GM19240 (cell line): ENCODE data around the gene ABCC12.
"Not testable (repeated sequence)": the region's sequence is repeated elsewhere in the genome, so short reads cannot be mapped to it uniquely, and the experiment has no call there.

Source experiments
- DNase-seq: peaks from one replicate; pipeline ENCODE4 v3.0.0; 2011; ENCODE audit warnings: low spot score; ENCODE audit not compliant: insufficient read length

ABCC12 gene

DNA sequence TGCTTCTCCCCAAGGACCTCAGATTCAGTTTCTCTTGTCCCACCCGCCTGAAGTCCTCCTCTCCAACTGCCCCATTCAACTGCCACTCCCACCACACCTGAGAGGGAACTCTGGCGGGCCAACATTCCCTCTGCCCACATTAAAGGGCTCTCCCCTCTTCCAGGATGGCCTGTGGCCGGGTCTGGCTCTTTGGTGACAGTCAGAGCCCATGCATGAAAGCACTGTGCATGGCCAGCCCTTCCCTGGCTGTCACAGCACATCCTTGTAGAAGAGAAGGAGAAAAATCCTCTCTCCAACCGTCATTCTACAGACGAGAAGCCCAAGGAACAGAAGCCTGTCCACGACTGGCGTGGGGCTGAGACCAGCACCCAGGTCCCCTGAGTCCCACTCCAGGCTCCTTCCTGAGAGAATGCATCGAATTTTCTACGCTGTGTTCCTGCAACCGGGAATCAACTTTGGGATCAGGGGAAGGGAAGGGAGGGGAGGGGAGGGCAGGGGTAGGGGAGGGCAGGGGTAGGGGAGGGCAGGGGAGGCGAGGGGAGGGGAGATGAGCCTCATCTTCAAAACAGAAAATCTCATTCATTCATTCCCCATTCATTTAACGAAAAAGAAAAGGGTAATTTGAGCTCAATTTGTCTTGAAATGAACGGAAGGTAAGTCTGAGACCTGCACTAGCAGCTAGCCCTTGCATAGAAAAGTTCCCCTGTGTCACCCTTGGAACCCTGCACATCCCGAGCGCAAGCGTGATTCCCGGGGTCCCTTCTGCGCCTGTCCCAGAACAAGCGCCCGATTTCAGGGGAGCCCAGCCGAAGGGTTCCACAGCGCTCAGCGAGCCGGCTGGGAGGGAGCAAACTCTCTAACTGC lies at the start of gene ABCC12:
Gene ABCC12, minus strand, starts transcription at position 68 of the 864 bp plus-strand sequence. CDS start 9,569 bp downstream, outside the sequence.
- no peak for DNase-seq

DNA sequence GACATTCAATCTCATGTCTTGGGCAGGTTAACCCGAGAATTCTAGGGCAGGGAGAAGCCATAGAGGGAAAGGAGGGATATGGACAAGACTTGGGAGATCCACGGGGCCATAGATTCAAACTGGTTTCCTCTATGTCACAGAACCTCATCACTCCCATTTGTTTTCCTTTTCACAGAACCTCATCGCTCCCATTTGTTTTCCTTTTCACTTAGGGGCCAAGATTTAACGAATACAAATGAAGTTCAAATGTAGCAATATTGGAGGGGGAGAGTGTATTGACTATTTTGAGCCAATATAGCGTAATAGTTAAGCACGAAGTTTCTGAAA lies 49.0 kb upstream of the ABCC12 start:
- no peak for DNase-seq

- no peak for DNase-seq
Observed at GRCh38 chr16:48203974-48204824, 48.4 kb upstream of the ABCC12 start.

DNA sequence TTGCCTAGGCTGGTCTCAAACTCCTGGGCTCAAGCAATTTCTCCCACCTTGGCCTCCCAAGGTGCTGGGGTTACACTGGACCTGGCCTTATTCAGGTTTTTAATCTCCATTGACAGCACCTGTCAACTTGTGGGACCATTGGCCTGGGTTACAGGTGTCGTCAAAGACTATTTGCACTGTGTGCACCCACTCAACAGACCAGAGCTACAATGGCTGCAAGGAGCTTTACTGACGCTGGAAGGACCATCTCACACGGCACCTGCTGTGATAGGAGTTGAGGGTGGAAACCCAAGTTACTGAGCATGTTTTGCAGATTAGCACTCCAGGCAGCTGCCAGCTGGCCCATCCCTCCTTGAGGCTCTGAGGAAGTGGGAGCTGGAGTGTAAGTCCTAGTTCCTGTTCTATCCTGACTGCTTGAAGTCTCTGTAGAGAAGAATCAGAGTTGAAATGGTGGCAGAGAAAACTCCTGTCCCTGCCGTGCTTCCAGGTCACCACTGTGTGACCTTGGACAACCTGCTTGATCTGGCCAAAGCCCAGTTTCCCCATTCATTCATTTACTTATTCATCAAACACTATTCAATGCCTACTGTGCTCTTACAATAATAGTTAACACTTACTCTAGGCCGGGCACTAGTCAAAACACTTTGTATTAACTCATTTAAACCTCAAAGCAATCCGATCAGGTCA lies 45.9 kb upstream of the ABCC12 start:
- DNase-seq, result no peak

DNA sequence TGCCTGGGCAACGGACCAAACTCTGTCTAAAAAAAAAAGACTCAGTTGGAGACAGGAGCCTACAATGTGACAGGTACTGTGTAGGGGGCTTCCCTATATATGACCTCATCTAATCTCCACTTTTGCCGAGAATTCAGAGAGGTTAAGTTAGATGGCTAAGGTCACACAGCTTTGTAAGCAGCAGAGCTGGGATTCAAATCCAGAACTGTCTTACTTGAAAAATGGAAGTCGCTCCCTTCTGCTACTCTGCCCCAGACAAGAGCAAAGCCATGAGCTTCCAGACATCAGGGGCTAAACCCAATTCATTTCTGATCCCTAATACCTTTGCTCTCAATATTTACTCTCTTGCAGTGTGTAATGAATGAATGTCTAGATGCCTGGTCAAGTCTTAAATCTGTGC lies 41.5 kb upstream of the ABCC12 start:
- DNase-seq, result no peak

DNA sequence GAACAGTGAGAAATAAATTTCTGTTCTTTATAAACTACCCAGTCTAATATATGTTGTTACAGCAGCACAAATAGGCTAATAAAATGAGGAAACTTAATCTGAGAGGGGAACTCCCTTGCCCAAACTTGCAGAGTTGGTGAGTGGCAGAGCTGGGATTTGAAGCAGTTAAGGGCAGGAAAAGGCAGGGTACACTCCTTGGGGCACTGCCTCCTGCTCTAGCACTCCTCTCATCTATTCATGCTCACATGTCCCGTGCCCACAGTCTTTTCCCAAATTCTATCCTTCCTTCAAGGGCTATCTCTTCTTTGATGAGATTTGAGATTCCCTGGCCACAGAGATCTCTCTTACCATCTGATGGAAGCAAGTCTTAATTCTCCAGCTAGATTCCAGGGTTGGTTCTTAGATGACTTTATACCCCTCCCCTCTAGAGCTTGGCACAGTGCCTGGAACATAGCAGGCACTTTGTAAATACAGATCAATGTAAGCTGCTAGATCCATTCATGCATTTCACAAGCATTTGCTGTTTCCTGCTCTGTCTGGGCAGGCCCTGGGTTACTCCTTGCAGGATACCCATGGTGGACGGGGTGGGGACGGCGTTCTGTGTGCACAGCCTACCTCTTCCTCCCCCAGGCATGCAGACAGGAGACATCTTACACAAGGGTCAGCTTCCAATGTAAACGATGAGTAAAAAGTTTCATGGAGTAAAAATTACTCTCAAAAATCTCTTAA lies 39.2 kb upstream of the ABCC12 start:
- DNase-seq, result no peak

- DNase-seq, result no peak
Observed at GRCh38 chr16:48193846-48194245, 38.1 kb upstream of the ABCC12 start.

DNA sequence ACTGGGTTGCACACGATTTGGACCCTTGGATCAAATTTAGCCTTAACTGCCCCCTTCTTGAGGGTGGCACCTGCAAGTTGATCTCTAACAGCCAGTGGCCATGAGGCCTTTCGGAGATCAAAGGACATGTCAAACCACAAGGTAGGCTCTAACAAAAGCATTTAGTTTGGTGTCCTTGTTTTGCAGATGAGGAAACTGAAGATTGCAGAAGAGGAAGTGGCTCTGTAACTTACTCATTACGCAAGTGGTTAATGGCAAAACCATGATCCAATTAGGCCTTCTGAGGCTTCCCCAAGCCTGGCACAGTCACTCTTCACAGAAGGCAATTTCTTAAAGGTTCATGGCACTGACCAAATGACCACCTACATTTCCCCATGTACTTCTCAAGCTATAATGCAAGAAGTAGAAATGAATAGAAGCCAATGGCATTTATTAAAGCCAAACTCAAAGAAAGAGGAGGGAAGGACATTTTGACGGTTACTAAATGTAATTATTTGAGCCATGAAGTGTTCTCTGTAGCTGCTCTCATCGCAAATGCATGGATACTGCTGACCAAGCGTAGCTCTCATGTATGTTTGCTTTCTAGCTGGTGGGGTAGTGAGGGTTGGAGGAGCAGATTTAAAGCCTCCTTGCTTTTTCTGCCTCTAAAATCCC lies 32.8 kb upstream of the ABCC12 start:
- peak; percentile 55 for DNase-seq

- DNase-seq, result no peak
Observed at GRCh38 chr16:48187779-48188178, 32.0 kb upstream of the ABCC12 start.

GRCh38 chr16:48184681-48185080 lies 28.9 kb upstream of the ABCC12 start:
- DNase-seq, result no peak

DNA sequence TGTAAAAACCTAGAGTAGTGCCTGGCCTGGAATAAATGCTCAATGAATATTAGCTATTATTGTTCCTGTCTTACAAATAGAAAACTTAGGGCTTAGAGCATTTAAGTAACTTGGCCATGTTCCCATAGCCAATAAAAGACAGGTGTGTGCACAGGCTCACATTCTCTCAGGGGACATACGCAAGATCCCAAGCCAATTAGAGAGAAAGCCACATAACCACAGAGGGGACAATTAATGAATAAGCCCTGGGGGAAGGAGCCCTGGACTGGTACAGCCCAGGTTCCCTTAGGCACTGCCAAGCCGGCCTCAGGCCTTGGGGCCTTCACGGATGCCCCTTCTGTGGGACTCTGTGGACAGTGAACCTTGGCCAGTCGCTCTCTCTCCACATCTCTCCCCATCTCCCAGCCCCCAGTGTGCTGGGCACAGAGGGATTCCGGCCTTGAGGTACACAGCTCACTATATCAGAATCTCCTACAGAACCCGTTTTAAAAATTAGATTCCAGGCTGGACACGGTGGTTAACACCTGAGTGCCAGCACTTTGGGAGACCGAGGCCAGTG lies 27.3 kb upstream of the ABCC12 start:
- no peak for DNase-seq

GRCh38 chr16:48181746-48182520 lies 26.1 kb upstream of the ABCC12 start:
- not testable (repeated sequence) for DNase-seq

- DNase-seq, result no peak
Observed at GRCh38 chr16:48180868-48181480, 25.2 kb upstream of the ABCC12 start.

DNA sequence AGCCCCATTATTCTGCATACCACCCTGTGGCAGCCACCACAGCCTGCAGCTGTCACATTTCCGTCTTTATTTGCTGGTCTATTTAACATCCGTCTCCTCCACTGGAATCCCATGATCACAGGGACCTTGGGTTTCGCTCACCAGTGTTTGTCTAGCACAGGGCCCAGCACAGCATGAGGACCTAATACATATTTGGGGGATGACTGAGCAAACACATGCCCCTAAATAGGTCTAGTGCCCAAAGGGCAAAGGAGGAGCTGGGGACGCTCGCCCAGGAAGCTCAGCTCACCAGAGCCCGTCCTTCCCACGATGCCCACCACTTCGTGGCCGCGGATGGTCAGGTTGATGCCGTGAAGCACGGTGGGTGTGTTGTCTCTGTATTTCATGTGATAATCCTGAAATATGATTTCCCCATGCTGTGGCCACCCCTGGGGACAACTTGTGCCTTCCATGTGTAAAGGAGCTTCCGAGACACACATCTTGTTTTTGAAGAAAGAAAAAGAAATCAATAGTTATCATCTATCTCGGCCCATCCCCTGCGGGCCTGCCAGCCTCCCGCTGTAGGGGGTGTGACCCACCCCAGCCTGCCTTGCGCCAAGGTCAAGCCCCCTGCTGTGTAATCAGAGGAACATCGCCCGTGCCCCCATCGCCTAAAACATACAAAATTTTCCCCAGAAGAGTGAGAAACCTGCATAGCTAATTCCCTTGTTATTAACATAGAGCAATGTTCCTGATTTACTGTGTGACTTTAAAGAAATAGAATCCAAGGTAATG lies 21.0 kb upstream of the ABCC12 start:
- DNase-seq, result no peak

- no peak for DNase-seq
Observed at GRCh38 chr16:48173889-48174288, 18.1 kb upstream of the ABCC12 start.

DNA sequence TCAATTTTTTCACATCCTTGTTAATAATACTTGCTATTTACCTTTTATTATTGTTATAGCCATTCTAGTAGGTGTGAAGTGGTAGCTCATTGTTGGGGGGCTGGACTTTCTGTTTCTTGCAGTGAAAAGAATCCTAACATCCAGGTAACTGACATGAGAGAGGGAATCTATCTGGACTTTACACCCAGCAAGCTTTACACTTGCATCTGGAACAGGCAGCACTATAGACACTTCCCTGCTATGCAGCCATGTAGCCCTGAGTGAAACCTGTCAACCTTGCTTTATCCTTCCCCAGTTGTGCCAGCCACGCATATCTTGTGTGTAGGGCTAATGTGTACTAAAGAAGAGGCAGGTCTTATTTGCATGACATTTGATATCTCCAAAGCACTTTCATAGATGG lies 16.9 kb upstream of the ABCC12 start:
- no peak for DNase-seq

DNA sequence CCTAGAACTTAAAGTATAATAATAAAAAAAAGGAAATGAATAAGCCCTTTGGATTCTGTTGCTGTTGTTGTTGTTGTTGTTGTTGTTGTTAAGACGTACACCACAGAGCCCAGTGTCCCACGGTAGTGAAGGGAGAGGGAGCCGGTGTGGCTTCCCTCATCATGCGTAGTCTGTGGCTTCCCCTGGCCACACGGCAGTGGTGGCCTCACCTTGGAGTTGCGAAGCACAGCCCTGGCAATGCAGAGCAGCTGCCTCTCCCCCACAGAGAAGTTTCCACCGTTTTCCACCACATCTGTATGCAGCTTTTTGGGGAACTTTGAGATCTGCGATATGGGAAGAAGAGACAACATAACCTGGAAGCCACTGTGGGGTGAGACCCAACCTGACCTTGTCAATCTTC lies 14.1 kb upstream of the ABCC12 start:
- DNase-seq, result no peak

GRCh38 chr16:48168075-48168474 lies 12.3 kb upstream of the ABCC12 start:
- DNase-seq, result no peak
